Measurements from ENCODE around the gene TFB1M. TPM values are rescaled to one million over a fixed set of nuclear protein-coding genes. Genes with fewer than 3 reads are reported as not detected.

The TFB1M gene
- total RNA-seq, 1 experiment from 2014 or later, result 19.5 TPM

DNA sequence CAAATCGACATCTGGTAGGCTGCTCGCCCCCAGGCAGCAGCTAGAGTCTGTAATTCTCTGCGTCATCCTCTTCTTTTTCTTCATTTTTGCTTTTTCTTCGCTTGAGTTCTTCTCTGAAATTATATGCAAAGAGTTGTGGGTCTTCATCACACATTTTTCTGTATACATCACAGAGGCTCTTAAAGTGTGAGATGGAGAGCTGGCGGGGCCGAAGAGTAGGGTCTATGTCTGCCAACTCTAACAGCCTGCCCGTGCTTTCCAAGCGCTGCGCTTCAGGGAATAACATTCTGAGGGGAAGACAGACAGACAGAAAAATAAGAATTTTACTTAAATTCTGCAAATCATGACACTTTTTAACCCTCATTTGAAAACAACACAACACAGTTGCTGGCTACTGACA is 56.5 kb downstream of the TFB1M start:
- Histone ChIP-seq H3F3A (ENCODE audit: insufficient read depth, low read depth) (peaks cover 13% of the 10 kb centered on the region), H3K9me2 (ENCODE audit: insufficient read depth) (no peaks in the 10 kb centered on the region), H2AFZ (no peak overlapping the region), H3K4me3 (no peak overlapping the region), H3K27me3 (ENCODE audit: insufficient read depth, low read depth) (no peaks in the 10 kb centered on the region), H3K27ac (no peak overlapping the region), H4K20me1 (ENCODE audit: insufficient read depth) (no peaks in the 10 kb centered on the region), H3K9me3 (ENCODE audit: insufficient read depth, low read depth) (no peaks in the 10 kb centered on the region), H3K4me2 (no peak overlapping the region), H3K4me1 (replicated peaks; ENCODE audit: insufficient read depth) (peaks cover 15% of the 10 kb centered on the region), H3K36me3 (ENCODE audit: low read depth) (peaks cover 7% of the 10 kb centered on the region), H3K79me2 (ENCODE audit: low read depth) (no peaks in the 10 kb centered on the region)
- ChIA-PET POLR2A (ENCODE audit: unreplicated experiment) (interaction anchor here (0.6 to 0.9 kb wide), 2 partner anchors 56 to 72 kb away, joined by 3 read pairs; no protein-coding TSS in a partner anchor), CTCF (interaction anchor here (1.2 kb wide), 1 partner anchor 10 kb away, joined by 3 read pairs; no protein-coding TSS in a partner anchor)
- TF ChIP-seq CTCF (conservative IDR thresholded peaks at IDR 0.05) (no peak), EZH2 (IDR thresholded peaks at IDR 0.05; ENCODE audit: low read depth) (no peak)
- BruUV-seq (replicated peaks), result no TSS peak
- no peak for DNase-seq
- intact Hi-C loops (cut with micrococcal nuclease; ENCODE audit: unreplicated experiment), result no loop called here

DNA sequence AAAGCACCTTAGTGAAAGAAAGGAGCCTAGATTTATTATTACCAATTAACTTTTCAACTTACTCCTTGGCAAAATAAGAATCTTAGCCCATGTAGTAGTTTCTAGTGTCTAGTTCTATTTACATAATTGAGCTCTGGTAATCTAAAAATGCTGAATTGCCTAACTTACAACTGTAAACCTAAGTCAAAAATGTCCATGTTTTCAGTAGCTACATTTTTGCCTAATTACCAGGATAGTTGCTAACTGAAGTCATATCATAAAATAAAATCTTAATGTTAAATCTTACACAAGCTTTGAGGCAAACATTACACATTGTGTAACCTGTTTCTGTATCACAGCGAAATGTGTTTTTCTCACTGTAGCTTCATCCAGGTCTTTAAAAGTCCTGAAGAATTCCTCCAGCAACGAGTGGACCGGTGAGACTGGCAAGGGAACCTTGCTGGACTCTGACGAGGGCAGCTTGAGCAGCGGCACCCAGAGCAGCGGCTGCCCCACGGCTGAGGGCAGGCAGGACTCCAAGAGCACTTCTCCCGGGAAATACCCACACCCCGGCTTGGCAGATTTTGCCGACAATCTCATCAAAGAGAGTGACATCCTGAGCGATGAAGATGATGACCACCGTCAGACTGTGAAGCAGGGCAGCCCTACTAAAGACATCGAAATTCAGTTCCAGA is 58.0 kb downstream of the TFB1M start:
- intact Hi-C loops (cut with micrococcal nuclease; ENCODE audit: unreplicated experiment), result no loop called here
- TF ChIP-seq CTCF (conservative IDR thresholded peaks at IDR 0.05) (no peak), EZH2 (IDR thresholded peaks at IDR 0.05; ENCODE audit: low read depth) (no peak)
- no TSS peak for BruUV-seq (replicated peaks)
- Histone ChIP-seq H3K4me3 (no peak overlapping the region), H3K9me3 (ENCODE audit: insufficient read depth, low read depth) (no peaks in the 10 kb centered on the region), H3K36me3 (ENCODE audit: low read depth) (peaks cover 11% of the 10 kb centered on the region), H3K79me2 (ENCODE audit: low read depth) (no peaks in the 10 kb centered on the region), H4K20me1 (ENCODE audit: insufficient read depth) (no peaks in the 10 kb centered on the region), H2AFZ (no peak overlapping the region), H3K27ac (no peak overlapping the region), H3K4me2 (no peak overlapping the region), H3K27me3 (ENCODE audit: insufficient read depth, low read depth) (no peaks in the 10 kb centered on the region), H3K4me1 (replicated peaks; ENCODE audit: insufficient read depth) (peaks cover 15% of the 10 kb centered on the region), H3F3A (ENCODE audit: insufficient read depth, low read depth) (peaks cover 13% of the 10 kb centered on the region), H3K9me2 (ENCODE audit: insufficient read depth) (no peaks in the 10 kb centered on the region)
- POLR2A ChIA-PET (ENCODE audit: unreplicated experiment), result no interaction called here
- DNase-seq, result no peak
- CTCF ChIA-PET, result no interaction called here

DNA sequence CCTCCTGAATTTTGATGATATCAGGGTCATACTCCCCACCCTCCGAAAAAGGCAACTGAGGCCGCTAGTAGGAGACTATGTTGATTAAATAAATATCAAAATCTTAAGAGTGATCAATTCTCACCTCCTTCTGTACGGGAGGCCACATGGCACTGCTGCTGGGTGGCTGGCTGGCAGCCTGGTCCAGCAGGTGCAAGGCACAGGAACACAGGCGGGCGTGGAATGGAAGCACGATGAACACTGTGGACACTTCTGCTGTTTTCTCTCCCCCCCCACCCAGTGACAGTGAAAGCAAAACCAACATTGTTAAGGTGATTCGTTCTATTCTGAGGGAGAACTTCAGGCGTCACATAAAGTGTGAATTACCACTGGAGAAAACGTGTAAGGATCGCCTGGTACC is 60.1 kb downstream of the TFB1M start:
- CTCF ChIA-PET, result no interaction called here
- TF ChIP-seq EZH2 (IDR thresholded peaks at IDR 0.05; ENCODE audit: low read depth) (no peak), CTCF (conservative IDR thresholded peaks at IDR 0.05) (no peak)

More for the DNA sequence above, 60.1 kb downstream of the TFB1M start:
- Histone ChIP-seq H3K36me3 (ENCODE audit: low read depth) (peaks cover 11% of the 10 kb centered on the region), H3K9me3 (ENCODE audit: insufficient read depth, low read depth) (no peaks in the 10 kb centered on the region), H4K20me1 (ENCODE audit: insufficient read depth) (no peaks in the 10 kb centered on the region), H3K4me1 (replicated peaks; ENCODE audit: insufficient read depth) (peaks cover 16% of the 10 kb centered on the region), H3F3A (ENCODE audit: insufficient read depth, low read depth) (peaks cover 22% of the 10 kb centered on the region), H3K27ac (peak overlapping the region; percentile 63; the same call in 1 of the 2 replicates), H3K4me2 (no peak overlapping the region), H3K9me2 (ENCODE audit: insufficient read depth) (no peaks in the 10 kb centered on the region), H3K27me3 (ENCODE audit: insufficient read depth, low read depth) (no peaks in the 10 kb centered on the region), H3K79me2 (ENCODE audit: low read depth) (no peaks in the 10 kb centered on the region), H2AFZ (no peak overlapping the region), H3K4me3 (no peak overlapping the region)
- no TSS peak for BruUV-seq (replicated peaks)
- intact Hi-C loops (cut with micrococcal nuclease; ENCODE audit: unreplicated experiment), result no loop called here
- DNase-seq, result no peak
- POLR2A ChIA-PET (ENCODE audit: unreplicated experiment), result no interaction called here
